Measurements from ENCODE around the gene GAD1. TPM values are rescaled to one million over a fixed set of nuclear protein-coding genes. Genes with fewer than 3 reads are reported as not detected.

GAD1 gene
- total and polyA plus RNA-seq, 9 donors: 0.22 to 0.77 (median 0.33) TPM; not detected in 1

GRCh38 chr2:170827841-170828532, 11.3 kb downstream of the GAD1 start:
- no peak for TF ChIP-seq CTCF (IDR thresholded peaks at IDR 0.05)
- no peak for TF ChIP-seq POLR2A (IDR thresholded peaks at IDR 0.05)
- TF ChIP-seq EP300 (IDR thresholded peaks at IDR 0.05): no peak
- no peak for DNase-seq
- intact Hi-C loops (cut with DNase I): no loop called here
- no peaks in the 10 kb centered on the region for H3K36me3 ChIP-seq
- no peaks in the 10 kb centered on the region for H3K27me3 ChIP-seq
- no peak overlapping the region for H3K27ac ChIP-seq
- WGBS, 3 donors: 52 to 75% (median 61%) methylated on average over 6 of the region's 6 CpGs
- no peak overlapping the region for H3K4me3 ChIP-seq
- H3K9me3 ChIP-seq: no peaks in the 10 kb centered on the region
- peaks cover 3% of the 10 kb centered on the region for H3K4me1 ChIP-seq (ENCODE audit: insufficient read depth)

- peaks cover 3% of the 10 kb centered on the region for H3K4me1 ChIP-seq (ENCODE audit: insufficient read depth)
- no peaks in the 10 kb centered on the region for H3K27me3 ChIP-seq
- no peaks in the 10 kb centered on the region for H3K36me3 ChIP-seq
- H3K9me3 ChIP-seq: no peaks in the 10 kb centered on the region
- no peak overlapping the region for H3K4me3 ChIP-seq
- no peak for DNase-seq
- 61 to 70% (median 64%) methylated on average over 5 of the region's 5 CpGs for WGBS, 3 donors
- no peak overlapping the region for H3K27ac ChIP-seq
- intact Hi-C loops (cut with DNase I): no loop called here
- TF ChIP-seq EP300 (IDR thresholded peaks at IDR 0.05) (no peak), POLR2A (IDR thresholded peaks at IDR 0.05) (no peak), CTCF (IDR thresholded peaks at IDR 0.05) (no peak)
Observed at GRCh38 chr2:170828533-170828916, 11.8 kb downstream of the GAD1 start.

GRCh38 chr2:170829036-170829435, 12.3 kb downstream of the GAD1 start:
- Histone ChIP-seq H3K27me3 (no peaks in the 10 kb centered on the region), H3K4me3 (no peak overlapping the region), H3K36me3 (no peaks in the 10 kb centered on the region), H3K27ac (no peak overlapping the region), H3K4me1 (ENCODE audit: insufficient read depth) (peaks cover 3% of the 10 kb centered on the region), H3K9me3 (no peaks in the 10 kb centered on the region)
- intact Hi-C loops (cut with DNase I): no loop called here
- WGBS, 3 donors: 55 to 72% (median 70%) methylated on average over 2 of the region's 2 CpGs
- TF ChIP-seq EP300 (IDR thresholded peaks at IDR 0.05) (no peak), CTCF (IDR thresholded peaks at IDR 0.05) (no peak), POLR2A (IDR thresholded peaks at IDR 0.05) (no peak)
- DNase-seq: no peak

GRCh38 chr2:170830166-170830565, 13.5 kb downstream of the GAD1 start:
- 86 to 96% (median 88%) methylated on average over 3 of the region's 3 CpGs for WGBS, 3 donors
- no peaks in the 10 kb centered on the region for H3K36me3 ChIP-seq
- TF ChIP-seq CTCF (IDR thresholded peaks at IDR 0.05) (no peak), EP300 (IDR thresholded peaks at IDR 0.05) (no peak), POLR2A (IDR thresholded peaks at IDR 0.05) (no peak)
- no peaks in the 10 kb centered on the region for H3K4me1 ChIP-seq (ENCODE audit: insufficient read depth)
- no peak overlapping the region for H3K4me3 ChIP-seq
- no peak for DNase-seq
- intact Hi-C loops (cut with DNase I): no loop called here
- no peaks in the 10 kb centered on the region for H3K27me3 ChIP-seq
- no peaks in the 10 kb centered on the region for H3K9me3 ChIP-seq
- H3K27ac ChIP-seq: no peak overlapping the region
